Measurements from ENCODE around the gene PGRMC2.
"Not testable (repeated sequence)": the region's sequence is repeated elsewhere in the genome, so short reads cannot be mapped to it uniquely, and the experiment has no call there.

The PGRMC2 gene

GRCh38 chr4:128267745-128268144 is 19.9 kb downstream of the PGRMC2 start:
- no peak for DNase-seq (ENCODE audit: low read depth in 3 of 3)

GRCh38 chr4:128267171-128267570 is 20.4 kb downstream of the PGRMC2 start:
- DNase-seq (ENCODE audit: low read depth in 3 of 3) = not testable (repeated sequence)

- not testable (repeated sequence) for DNase-seq (ENCODE audit: low read depth in 3 of 3)
Measured at GRCh38 chr4:128265550-128265949, 22.1 kb downstream of the PGRMC2 start.

- DNase-seq (ENCODE audit: low read depth in 3 of 3) = not testable (repeated sequence)
Measured at GRCh38 chr4:128259889-128260288, 27.7 kb downstream of the PGRMC2 start.

- DNase-seq (ENCODE audit: low read depth in 3 of 3) = not testable (repeated sequence)
Measured at GRCh38 chr4:128258166-128258565, 29.4 kb downstream of the PGRMC2 start.

- DNase-seq (ENCODE audit: low read depth in 3 of 3) = no peak
Measured at GRCh38 chr4:128256539-128256938, 31.1 kb downstream of the PGRMC2 start.

- no peak for DNase-seq (ENCODE audit: low read depth in 3 of 3)
Measured at GRCh38 chr4:128255906-128256305, 31.7 kb downstream of the PGRMC2 start.

GRCh38 chr4:128249787-128250668 is 37.6 kb downstream of the PGRMC2 start:
- no peak for DNase-seq (ENCODE audit: low read depth in 3 of 3)

GRCh38 chr4:128247906-128248305 is 39.7 kb downstream of the PGRMC2 start:
- no peak for DNase-seq (ENCODE audit: low read depth in 3 of 3)

- not testable (repeated sequence) for DNase-seq (ENCODE audit: low read depth in 3 of 3)
Measured at GRCh38 chr4:128245391-128245790, 42.2 kb downstream of the PGRMC2 start.

- DNase-seq (ENCODE audit: low read depth in 3 of 3) = no peak
Measured at GRCh38 chr4:128244379-128244778, 43.2 kb downstream of the PGRMC2 start.

GRCh38 chr4:128242601-128243000 is 45.0 kb downstream of the PGRMC2 start:
- DNase-seq (ENCODE audit: low read depth in 3 of 3) = no peak

- DNase-seq (ENCODE audit: low read depth in 3 of 3) = no peak
Measured at GRCh38 chr4:128241981-128242380, 45.6 kb downstream of the PGRMC2 start.

GRCh38 chr4:128241425-128241913 is 46.1 kb downstream of the PGRMC2 start:
- DNase-seq (ENCODE audit: low read depth in 3 of 3) = no peak

- DNase-seq (ENCODE audit: low read depth in 3 of 3) = no peak
Measured at GRCh38 chr4:128241019-128241418, 46.6 kb downstream of the PGRMC2 start.

GRCh38 chr4:128234836-128235235 is 52.8 kb downstream of the PGRMC2 start:
- DNase-seq (ENCODE audit: low read depth in 3 of 3) = no peak

GRCh38 chr4:128232719-128233118 is 54.9 kb downstream of the PGRMC2 start:
- DNase-seq (ENCODE audit: low read depth in 3 of 3) = no peak

GRCh38 chr4:128228845-128229795 is 58.5 kb downstream of the PGRMC2 start:
- DNase-seq (ENCODE audit: low read depth in 3 of 3) = no peak

- DNase-seq (ENCODE audit: low read depth in 3 of 3) = no peak
Measured at GRCh38 chr4:128227991-128228571, 59.5 kb downstream of the PGRMC2 start.

GRCh38 chr4:128225148-128225547 is 62.5 kb downstream of the PGRMC2 start:
- DNase-seq (ENCODE audit: low read depth in 3 of 3) = no peak

GRCh38 chr4:128221586-128221985 is 66.0 kb downstream of the PGRMC2 start:
- DNase-seq (ENCODE audit: low read depth in 3 of 3) = no peak

All from stimulated activated CD4-positive, alpha-beta T cell treated with anti-CD3 and anti-CD28 coated beads, TNF-alpha, amount 100 ng/mL, for 4 hours (primary cell).